ENCODE measurements around the gene PARD3. TPM values are rescaled to one million over a fixed set of nuclear protein-coding genes. Genes with fewer than 3 reads are reported as not detected.

PARD3 gene
- total RNA-seq, 1 experiment from 2014 or later = 51.8 TPM

- DNase-seq (ENCODE audit: low spot score) (no peak), ATAC-seq (no peak)
- TF ChIP-seq GRHL2 (CRISPR knock-in tag; IDR thresholded peaks at IDR 0.05; ENCODE audit: insufficient replicate concordance, severe bottlenecking) (no peak), KAT7 (CRISPR knock-in tag; IDR thresholded peaks at IDR 0.05; ENCODE audit: borderline replicate concordance) (no peak), SMAD4 (CRISPR knock-in tag; IDR thresholded peaks at IDR 0.05) (no peak), ELF4 (CRISPR knock-in tag; IDR thresholded peaks at IDR 0.05; ENCODE audit: low read depth) (no peak), ZBTB21 (CRISPR knock-in tag; IDR thresholded peaks at IDR 0.05; ENCODE audit: borderline replicate concordance) (no peak), ZNF423 (CRISPR knock-in tag; IDR thresholded peaks at IDR 0.05) (no peak), HMGXB4 (CRISPR knock-in tag; IDR thresholded peaks at IDR 0.05) (no peak), CREB1 (CRISPR knock-in tag; IDR thresholded peaks at IDR 0.05) (no peak), RORB (CRISPR knock-in tag; IDR thresholded peaks at IDR 0.05) (no peak)
- TF ChIP-seq, protein P1, sequence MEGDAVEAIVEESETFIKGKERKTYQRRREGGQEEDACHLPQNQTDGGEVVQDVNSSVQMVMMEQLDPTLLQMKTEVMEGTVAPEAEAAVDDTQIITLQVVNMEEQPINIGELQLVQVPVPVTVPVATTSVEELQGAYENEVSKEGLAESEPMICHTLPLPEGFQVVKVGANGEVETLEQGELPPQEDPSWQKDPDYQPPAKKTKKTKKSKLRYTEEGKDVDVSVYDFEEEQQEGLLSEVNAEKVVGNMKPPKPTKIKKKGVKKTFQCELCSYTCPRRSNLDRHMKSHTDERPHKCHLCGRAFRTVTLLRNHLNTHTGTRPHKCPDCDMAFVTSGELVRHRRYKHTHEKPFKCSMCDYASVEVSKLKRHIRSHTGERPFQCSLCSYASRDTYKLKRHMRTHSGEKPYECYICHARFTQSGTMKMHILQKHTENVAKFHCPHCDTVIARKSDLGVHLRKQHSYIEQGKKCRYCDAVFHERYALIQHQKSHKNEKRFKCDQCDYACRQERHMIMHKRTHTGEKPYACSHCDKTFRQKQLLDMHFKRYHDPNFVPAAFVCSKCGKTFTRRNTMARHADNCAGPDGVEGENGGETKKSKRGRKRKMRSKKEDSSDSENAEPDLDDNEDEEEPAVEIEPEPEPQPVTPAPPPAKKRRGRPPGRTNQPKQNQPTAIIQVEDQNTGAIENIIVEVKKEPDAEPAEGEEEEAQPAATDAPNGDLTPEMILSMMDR (IDR thresholded peaks at IDR 0.05) = no peak
- TF ChIP-seq, protein P2, sequence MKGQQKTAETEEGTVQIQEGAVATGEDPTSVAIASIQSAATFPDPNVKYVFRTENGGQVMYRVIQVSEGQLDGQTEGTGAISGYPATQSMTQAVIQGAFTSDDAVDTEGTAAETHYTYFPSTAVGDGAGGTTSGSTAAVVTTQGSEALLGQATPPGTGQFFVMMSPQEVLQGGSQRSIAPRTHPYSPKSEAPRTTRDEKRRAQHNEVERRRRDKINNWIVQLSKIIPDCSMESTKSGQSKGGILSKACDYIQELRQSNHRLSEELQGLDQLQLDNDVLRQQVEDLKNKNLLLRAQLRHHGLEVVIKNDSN (CRISPR knock-in tag; IDR thresholded peaks at IDR 0.05) = no peak
- Mint-ChIP-seq H3K4me1 (peaks cover 76% of the 10 kb centered on the region), H3K9me3 (no peaks in the 10 kb centered on the region), H3K4me3 (no peak overlapping the region), H3K27ac (no peak overlapping the region), H3K36me3 (no peaks in the 10 kb centered on the region), H3K27me3 (ENCODE audit: low read depth) (peaks cover 5% of the 10 kb centered on the region; the same call in 1 of the 2 replicates)
- ChIA-PET CTCF (no interaction called here), POLR2A (no interaction called here)
Measured at GRCh38 chr10:34188221-34188620, 626.9 kb downstream of the PARD3 start.

DNA sequence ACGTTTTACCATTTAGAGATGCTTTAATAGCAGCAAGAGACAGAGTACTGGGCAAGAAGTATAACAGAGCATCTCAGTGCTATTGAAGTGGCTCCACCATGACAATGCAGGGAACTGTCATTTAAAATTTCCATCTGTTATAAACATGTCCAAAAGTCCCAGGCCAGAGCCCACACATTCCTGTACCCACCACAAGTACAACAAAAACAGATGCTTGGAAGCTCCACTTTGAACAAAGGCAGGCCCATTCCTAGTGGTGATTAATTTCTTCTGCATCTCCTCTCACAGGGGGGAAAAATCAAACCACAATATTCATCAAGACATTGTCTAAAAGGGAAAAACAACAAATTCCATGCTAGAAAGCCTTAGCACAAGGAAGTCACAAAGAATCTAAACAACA lies 627.9 kb downstream of the PARD3 start:
- H3K27ac Mint-ChIP-seq = peak overlapping the region; percentile 75
- H3K9me3 Mint-ChIP-seq = no peaks in the 10 kb centered on the region
- ATAC-seq (no peak), DNase-seq (ENCODE audit: low spot score) (no peak)
- peaks cover 76% of the 10 kb centered on the region for H3K4me1 Mint-ChIP-seq
- no peaks in the 10 kb centered on the region for H3K36me3 Mint-ChIP-seq
- H3K4me3 Mint-ChIP-seq = no peak overlapping the region
- POLR2A ChIA-PET = no interaction called here
- H3K27me3 Mint-ChIP-seq (ENCODE audit: low read depth) = peaks cover 12% of the 10 kb centered on the region
- CTCF ChIA-PET = interaction anchor here (0.6 kb wide), 1 partner anchor 226 kb away, joined by 3 read pairs; no protein-coding TSS in a partner anchor
- no peak for TF ChIP-seq ZNF423 (CRISPR knock-in tag; IDR thresholded peaks at IDR 0.05)

DNA sequence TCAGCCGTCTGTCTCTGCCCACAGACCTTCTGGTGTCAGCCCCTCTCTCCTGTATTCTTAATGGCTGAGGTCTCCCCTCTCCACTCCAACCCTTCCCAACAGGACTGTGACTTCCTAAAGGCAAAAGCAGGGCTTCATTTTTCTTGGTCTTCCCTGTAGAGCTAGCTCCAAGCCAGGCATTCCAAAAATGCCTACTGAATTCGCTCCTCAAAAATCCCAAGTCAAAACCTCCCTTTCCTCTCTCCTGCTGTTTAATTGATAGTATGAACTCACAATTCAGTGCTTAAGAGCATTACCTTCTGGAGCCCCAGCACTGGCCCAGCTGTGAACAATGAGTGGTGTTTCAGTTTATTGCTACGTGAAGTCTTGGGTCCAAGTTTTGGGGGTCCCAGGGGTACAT lies 628.4 kb downstream of the PARD3 start:
- DNase-seq (ENCODE audit: low spot score) = no peak
- ATAC-seq = peak; percentile 36
- no peak for TF ChIP-seq HMGXB4 (CRISPR knock-in tag; IDR thresholded peaks at IDR 0.05)
- no peak for TF ChIP-seq SMAD3 (CRISPR knock-in tag; IDR thresholded peaks at IDR 0.05; ENCODE audit: borderline replicate concordance)
- TF ChIP-seq IRF2 (CRISPR knock-in tag; IDR thresholded peaks at IDR 0.05; ENCODE audit: borderline replicate concordance, low read depth) = no peak
- TF ChIP-seq ATF2 (CRISPR knock-in tag; IDR thresholded peaks at IDR 0.05; ENCODE audit: borderline replicate concordance, low read depth) = no peak
- no peak for TF ChIP-seq SMAD4 (CRISPR knock-in tag; IDR thresholded peaks at IDR 0.05)
- no peak for TF ChIP-seq ZNF396 (CRISPR knock-in tag; IDR thresholded peaks at IDR 0.05; ENCODE audit: borderline replicate concordance)
- no peak for TF ChIP-seq ZNF263 (CRISPR knock-in tag; IDR thresholded peaks at IDR 0.05; ENCODE audit: low read depth)
- TF ChIP-seq EMX1 (CRISPR knock-in tag; IDR thresholded peaks at IDR 0.05) = no peak
- TF ChIP-seq NFATC4 (CRISPR knock-in tag; IDR thresholded peaks at IDR 0.05) = no peak
- TF ChIP-seq JUN (CRISPR knock-in tag; IDR thresholded peaks at IDR 0.05) = no peak
- no peak for TF ChIP-seq NFE2L1 (CRISPR knock-in tag; IDR thresholded peaks at IDR 0.05)
- no peak for TF ChIP-seq STAT6 (CRISPR knock-in tag; conservative IDR thresholded peaks at IDR 0.05; ENCODE audit: low read depth)
- TF ChIP-seq ZNF416 (CRISPR knock-in tag; IDR thresholded peaks at IDR 0.05) = no peak
- TF ChIP-seq MXD4 (CRISPR knock-in tag; IDR thresholded peaks at IDR 0.05; ENCODE audit: borderline replicate concordance) = no peak

More for the DNA sequence above, 628.4 kb downstream of the PARD3 start:
- Mint-ChIP-seq H3K4me3 (peak overlapping the region; percentile 24; the same call in 1 of the 2 replicates), H3K27me3 (ENCODE audit: low read depth) (peaks cover 17% of the 10 kb centered on the region), H3K36me3 (no peaks in the 10 kb centered on the region), H3K9me3 (no peaks in the 10 kb centered on the region), H3K27ac (peak overlapping the region; percentile 75), H3K4me1 (peaks cover 80% of the 10 kb centered on the region)
- ChIA-PET POLR2A (no interaction called here), CTCF (interaction anchor here (0.6 kb wide), 1 partner anchor 226 kb away, joined by 3 read pairs; no protein-coding TSS in a partner anchor)
